ENCODE results near the gene WDR36. TPM values are rescaled to one million over a fixed set of nuclear protein-coding genes. Genes with fewer than 3 reads are reported as not detected.

The WDR36 gene
- total and polyA plus RNA-seq, 8 donors = 4.0 to 50.7 (median 7.0) TPM

DNA sequence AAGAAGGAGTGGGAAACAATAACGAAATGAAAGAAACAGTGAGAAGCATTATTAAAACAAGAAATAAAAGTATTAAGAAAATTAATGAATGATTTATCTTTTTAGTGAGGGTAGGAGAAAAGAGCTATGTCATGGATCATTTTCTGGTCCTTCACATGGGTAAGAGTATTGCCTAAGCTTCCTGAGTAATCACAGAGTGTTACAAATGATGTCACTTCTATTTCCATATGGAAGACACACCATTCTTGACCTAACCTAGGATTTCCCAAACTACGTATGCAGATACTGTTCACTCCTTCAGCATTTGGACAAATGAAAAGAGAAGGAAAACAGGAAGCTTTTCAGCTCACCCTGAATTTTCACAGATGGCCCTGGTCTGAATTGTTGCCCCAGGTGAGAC lies 23.9 kb upstream of the WDR36 start:
- TF ChIP-seq, protein P1, sequence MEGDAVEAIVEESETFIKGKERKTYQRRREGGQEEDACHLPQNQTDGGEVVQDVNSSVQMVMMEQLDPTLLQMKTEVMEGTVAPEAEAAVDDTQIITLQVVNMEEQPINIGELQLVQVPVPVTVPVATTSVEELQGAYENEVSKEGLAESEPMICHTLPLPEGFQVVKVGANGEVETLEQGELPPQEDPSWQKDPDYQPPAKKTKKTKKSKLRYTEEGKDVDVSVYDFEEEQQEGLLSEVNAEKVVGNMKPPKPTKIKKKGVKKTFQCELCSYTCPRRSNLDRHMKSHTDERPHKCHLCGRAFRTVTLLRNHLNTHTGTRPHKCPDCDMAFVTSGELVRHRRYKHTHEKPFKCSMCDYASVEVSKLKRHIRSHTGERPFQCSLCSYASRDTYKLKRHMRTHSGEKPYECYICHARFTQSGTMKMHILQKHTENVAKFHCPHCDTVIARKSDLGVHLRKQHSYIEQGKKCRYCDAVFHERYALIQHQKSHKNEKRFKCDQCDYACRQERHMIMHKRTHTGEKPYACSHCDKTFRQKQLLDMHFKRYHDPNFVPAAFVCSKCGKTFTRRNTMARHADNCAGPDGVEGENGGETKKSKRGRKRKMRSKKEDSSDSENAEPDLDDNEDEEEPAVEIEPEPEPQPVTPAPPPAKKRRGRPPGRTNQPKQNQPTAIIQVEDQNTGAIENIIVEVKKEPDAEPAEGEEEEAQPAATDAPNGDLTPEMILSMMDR (IDR thresholded peaks at IDR 0.05) = no peak
- TF ChIP-seq POLR2AphosphoS5 (IDR thresholded peaks at IDR 0.05) (no peak), POLR2A (IDR thresholded peaks at IDR 0.05) (no peak), EP300 (IDR thresholded peaks at IDR 0.05) (no peak)
- H3K9me3 ChIP-seq = no peaks in the 10 kb centered on the region
- no peak overlapping the region for H3K27ac ChIP-seq
- H3K4me3 ChIP-seq = no peak overlapping the region
- 41 to 82% (median 74%) methylated on average over 2 of the region's 2 CpGs for WGBS, 5 donors
- H3K4me1 ChIP-seq = peaks cover 0 to 26% (median 16%) of the 10 kb centered on the region in 4 donors
- peaks cover 0 to 55% (median 23%) of the 10 kb centered on the region in 3 donors for H3K27me3 ChIP-seq
- no peak for DNase-seq
- intact Hi-C loops (cut with DNase I; ENCODE audit: low total_unique reads) = no loop called here
- no peaks in the 10 kb centered on the region for H3K36me3 ChIP-seq

DNA sequence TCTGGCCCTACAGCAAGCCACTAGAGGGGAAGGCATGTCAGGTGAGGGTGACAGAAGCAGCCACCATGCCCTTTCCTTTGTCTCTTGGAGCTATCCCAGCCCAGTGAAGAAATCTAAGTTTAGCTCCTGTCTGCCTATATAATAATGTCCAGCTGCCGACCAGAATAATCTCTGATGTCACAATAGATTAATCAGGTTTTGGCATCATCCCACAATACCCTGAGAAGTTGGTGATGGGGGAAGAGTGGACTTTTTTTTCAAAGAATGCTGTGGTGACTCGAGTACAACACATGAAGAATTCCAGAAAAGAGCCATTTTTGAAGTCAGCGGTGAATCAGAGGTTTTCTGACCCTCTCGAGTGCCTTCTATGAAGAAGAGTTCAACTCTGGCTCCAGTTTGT lies 22.3 kb upstream of the WDR36 start:
- TF ChIP-seq EP300 (IDR thresholded peaks at IDR 0.05) = no peak
- no peak for TF ChIP-seq POLR2A (IDR thresholded peaks at IDR 0.05)
- TF ChIP-seq POLR2AphosphoS5 (IDR thresholded peaks at IDR 0.05) = no peak
- TF ChIP-seq, protein P1 (IDR thresholded peaks at IDR 0.05) = no peak
- peaks cover 0 to 58% (median 31%) of the 10 kb centered on the region in 3 donors for H3K27me3 ChIP-seq
- H3K9me3 ChIP-seq = no peaks in the 10 kb centered on the region
- no peak for DNase-seq
- peaks cover 0 to 41% (median 24%) of the 10 kb centered on the region in 4 donors for H3K4me1 ChIP-seq
- H3K36me3 ChIP-seq = no peaks in the 10 kb centered on the region
- no peak overlapping the region for H3K4me3 ChIP-seq
- 17 to 40% (median 30%) methylated on average over 4 of the region's 4 CpGs for WGBS, 5 donors
- H3K27ac ChIP-seq = no peak overlapping the region
- intact Hi-C loops (cut with DNase I; ENCODE audit: low total_unique reads) = no loop called here

DNA sequence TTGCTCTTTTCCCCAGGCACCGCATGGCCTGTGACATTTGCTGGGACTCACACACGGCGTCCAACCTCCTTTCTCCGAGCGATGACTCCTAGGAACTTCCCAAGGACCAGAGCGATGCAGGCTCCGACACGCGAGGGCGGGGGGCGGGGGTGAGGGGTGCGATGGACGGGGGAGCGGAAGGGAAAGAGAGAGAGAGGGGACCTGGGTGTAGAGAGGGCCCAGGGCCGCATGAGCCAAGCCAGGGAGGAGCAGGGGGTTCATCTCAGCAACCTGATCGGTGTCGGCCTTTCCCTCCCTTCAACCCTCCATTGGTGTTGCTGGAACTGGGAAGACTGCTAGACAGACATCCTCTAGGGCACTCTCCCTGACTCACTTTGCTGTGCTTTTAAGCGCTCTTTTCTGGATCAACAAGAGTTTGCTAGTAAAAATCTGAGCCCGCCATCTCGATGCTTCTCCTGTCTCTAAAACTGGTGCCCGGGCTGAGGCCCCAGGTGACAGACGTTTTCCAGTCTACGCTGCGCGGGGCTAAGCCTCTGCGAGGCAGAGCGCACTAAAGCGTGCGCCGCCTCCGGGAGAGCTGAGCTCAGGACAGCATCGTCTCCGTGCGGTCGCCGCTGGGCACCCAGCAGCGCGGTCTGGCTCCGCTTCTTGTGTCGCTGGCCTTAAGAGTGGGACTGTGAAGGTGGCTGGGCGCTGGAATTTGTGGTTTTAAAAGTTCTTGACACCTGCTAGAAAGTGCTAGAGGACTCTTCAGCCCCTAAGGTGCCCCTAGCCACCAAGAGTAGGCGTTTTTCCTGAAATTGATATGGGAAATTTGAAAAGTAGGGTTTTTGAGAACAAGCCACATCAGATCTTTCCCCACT lies 21.6 kb upstream of the WDR36 start:
- WGBS, 5 donors = 14 to 42% (median 17%) methylated on average over 32 to 42 of the region's 42 CpGs
- peak; percentile 26 to 55 for DNase-seq
- H3K9me3 ChIP-seq = no peaks in the 10 kb centered on the region
- peak overlapping the region in 3 of 4 donors; percentile 7 to 22 (median 16) for H3K4me3 ChIP-seq
- no peak overlapping the region for H3K27ac ChIP-seq
- H3K36me3 ChIP-seq = no peaks in the 10 kb centered on the region
- H3K27me3 ChIP-seq = peaks cover 0 to 54% (median 31%) of the 10 kb centered on the region in 3 donors
- intact Hi-C loops (cut with DNase I; ENCODE audit: low total_unique reads) = no loop called here
- no peak for TF ChIP-seq POLR2AphosphoS5 (IDR thresholded peaks at IDR 0.05)
- no peak for TF ChIP-seq EP300 (IDR thresholded peaks at IDR 0.05)
- no peak for TF ChIP-seq POLR2A (IDR thresholded peaks at IDR 0.05)
- TF ChIP-seq, protein P1 (IDR thresholded peaks at IDR 0.05) = no peak
- peaks cover 0 to 42% (median 26%) of the 10 kb centered on the region in 4 donors for H3K4me1 ChIP-seq

DNA sequence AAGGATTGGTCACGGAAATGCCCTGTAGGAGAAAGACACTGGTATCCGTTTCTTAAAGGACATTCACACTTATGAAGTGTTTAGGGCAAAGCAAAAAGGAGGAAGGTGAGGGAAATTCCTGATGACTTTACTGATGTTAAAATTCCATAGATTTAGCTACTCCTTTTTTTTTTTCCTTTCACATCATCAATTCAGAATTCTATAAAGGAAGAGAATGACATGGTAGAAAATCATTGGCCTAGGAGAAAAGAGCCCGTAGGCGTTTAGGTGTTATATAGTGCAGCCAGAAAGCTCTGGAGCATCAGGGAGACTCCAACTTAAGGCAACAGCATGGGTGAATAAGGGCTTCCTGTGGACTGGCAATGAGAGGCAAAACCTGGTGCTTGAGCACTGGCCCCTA lies 20.7 kb upstream of the WDR36 start, which contains the start of gene TSLP:
Gene TSLP, plus strand, starts transcription at position 301 of the 400 bp plus-strand sequence. CDS start 178 bp downstream, outside the sequence.
- peaks cover 0 to 54% (median 31%) of the 10 kb centered on the region in 3 donors for H3K27me3 ChIP-seq
- DNase-seq = no peak
- H3K27ac ChIP-seq = peak within 1 kb of the TSS in 1 of 5 donors; percentile 75
- H3K4me3 ChIP-seq = peak within 1 kb of the TSS in 3 of 4 donors; percentile 7 to 52 (median 22)
- intact Hi-C loops (cut with DNase I; ENCODE audit: low total_unique reads) = no loop called here
- no peaks in the 10 kb centered on the region for H3K36me3 ChIP-seq
- no peaks in the 10 kb centered on the region for H3K9me3 ChIP-seq
- no peak for TF ChIP-seq EP300 (IDR thresholded peaks at IDR 0.05)
- TF ChIP-seq POLR2A (IDR thresholded peaks at IDR 0.05) = no peak
- no peak for TF ChIP-seq POLR2AphosphoS5 (IDR thresholded peaks at IDR 0.05)
- TF ChIP-seq, protein P1 (IDR thresholded peaks at IDR 0.05) = no peak
- peaks cover 0 to 44% (median 26%) of the 10 kb centered on the region in 4 donors for H3K4me1 ChIP-seq
- 62 to 80% (median 74%) methylated on average over 4 of the region's 4 CpGs for WGBS, 5 donors

All from stomach (tissue), 9 donors.